GM19240 (cell line): ENCODE measurements around the gene NPHP1.
"Not testable (repeated sequence)": the region's sequence is repeated elsewhere in the genome, so short reads cannot be mapped to it uniquely, and the experiment has no call there.

Experiments
- DNase-seq: peaks from one replicate; pipeline ENCODE4 v3.0.0; 2011; ENCODE audit warnings: low spot score; ENCODE audit not compliant: insufficient read length

The NPHP1 gene

DNA sequence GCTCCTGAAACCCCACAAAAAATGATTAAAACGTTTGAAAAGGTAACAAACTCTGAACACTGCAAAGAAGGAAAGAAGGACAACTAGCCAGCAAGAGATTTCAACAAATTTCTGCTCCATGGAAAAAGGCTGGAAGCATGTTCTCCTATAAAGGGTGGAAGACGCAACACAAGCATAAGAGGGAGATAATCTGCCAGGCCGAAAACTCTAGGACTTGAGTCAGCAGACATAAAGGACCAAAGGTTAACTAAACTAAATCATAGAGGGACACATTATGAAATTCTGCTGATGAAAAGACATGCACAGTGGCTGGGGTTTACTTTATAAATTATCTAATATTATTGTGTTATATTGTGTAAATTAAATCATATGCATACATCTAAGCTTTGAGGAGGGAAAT is 6.8 kb downstream of the NPHP1 start:
- no peak for DNase-seq

- no peak for DNase-seq
Observed at GRCh38 chr2:110197452-110197851, 7.4 kb downstream of the NPHP1 start.

- DNase-seq, result not testable (repeated sequence)
Observed at GRCh38 chr2:110190169-110190568, 14.6 kb downstream of the NPHP1 start.

DNA sequence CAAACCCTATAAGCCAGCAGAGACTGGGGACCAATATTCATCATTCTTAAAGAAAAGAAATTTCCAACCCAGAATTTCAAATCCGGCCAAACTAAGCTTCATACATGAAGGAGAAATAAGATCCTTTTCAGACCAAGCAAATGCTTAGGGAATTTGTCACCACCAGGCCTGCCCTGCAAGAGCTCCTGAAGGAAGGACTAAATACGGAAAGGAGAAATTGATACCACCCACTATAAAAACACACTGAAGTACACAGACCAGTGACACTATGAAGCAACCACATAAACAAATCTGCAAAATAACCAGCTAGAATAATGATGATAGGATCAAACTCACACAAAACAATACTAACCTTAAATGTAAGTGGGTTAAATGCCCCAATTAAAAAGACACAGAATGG is 22.4 kb downstream of the NPHP1 start:
- no peak for DNase-seq

- DNase-seq, result no peak
Observed at GRCh38 chr2:110180036-110180435, 24.8 kb downstream of the NPHP1 start.

- no peak for DNase-seq
Observed at GRCh38 chr2:110173523-110173922, 31.3 kb downstream of the NPHP1 start.

- DNase-seq, result no peak
Observed at GRCh38 chr2:110172506-110172905, 32.3 kb downstream of the NPHP1 start.

GRCh38 chr2:110170102-110170501 is 34.7 kb downstream of the NPHP1 start:
- DNase-seq, result no peak

DNA sequence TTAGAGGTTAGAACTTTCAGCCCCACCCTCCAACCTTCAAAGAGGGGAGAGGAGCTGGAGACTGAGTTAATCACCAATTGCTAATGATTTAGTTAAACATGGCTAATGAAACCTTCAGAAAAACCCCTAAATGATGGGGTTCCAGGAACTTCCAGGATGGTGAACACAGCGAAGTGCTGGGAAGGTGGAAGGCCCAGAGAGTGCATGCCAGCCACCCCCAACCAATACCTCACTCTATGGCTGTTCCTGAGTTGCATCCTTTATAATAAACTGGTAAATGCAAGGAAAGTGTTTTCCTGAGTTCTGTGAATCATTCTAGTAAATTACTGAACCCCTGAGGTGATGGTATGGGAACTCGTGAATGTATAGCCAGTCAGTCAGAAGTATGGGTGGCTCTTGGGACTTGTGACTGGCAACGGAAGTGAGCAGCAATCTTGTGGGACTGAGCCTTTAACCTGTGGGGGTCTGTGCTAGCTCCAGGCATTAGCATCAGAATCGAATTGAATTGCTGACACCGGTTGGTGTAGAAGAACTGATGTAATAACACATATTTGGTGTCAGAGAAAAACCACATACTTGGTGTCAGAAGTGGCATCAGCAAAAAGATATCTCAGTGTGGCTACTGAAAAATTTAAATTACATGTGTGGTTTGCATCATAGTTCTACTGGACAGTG is 37.4 kb downstream of the NPHP1 start:
- DNase-seq, result no peak

DNA sequence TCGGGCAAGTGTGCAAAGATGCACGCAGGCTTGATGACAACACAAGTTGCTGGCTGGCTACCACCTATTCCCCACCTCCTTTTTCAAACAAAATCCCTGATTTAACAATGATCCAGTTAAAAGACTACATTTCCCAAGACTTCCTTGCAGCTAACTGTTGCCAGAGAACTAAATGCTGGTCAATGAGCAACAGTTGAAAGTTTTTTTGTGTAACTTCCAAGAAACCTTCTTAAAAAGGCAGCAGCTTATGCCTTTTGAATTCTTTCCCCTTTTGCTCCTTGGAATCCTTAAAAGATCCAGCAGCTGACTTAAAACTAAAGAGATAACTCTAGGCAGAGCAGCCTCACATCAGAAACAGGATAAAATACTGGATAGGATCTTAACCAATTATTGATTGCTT is 38.5 kb downstream of the NPHP1 start:
- DNase-seq, result no peak

DNA sequence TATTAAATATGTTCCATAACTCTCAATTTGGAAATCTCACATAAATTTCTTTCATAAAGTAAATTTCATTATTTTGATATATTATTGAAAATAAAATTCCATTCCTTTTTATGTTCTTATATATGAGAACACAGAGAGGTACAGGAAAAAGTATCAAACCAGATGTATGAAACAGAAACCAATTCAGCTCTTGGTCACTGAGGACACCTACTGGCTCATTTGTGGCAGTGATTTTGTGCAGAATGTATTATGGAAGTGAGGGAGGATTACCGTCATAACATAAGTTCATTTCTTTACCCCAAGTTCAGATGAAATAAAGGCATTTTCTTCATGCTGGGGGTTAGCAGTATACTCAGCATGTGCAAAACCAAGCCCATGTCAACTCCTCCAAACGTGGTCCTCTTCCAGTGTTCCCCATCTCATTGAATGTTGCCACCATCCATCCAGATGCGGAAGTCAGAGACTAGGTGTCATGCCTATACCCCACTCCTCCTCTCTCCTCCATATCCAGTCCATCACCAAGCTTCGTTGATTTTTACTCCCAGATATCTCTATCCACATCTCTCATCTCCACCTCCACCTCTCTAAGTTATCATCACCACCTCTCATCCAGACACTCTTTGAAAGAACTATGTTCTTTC is 47.5 kb downstream of the NPHP1 start:
- DNase-seq, result no peak

DNA sequence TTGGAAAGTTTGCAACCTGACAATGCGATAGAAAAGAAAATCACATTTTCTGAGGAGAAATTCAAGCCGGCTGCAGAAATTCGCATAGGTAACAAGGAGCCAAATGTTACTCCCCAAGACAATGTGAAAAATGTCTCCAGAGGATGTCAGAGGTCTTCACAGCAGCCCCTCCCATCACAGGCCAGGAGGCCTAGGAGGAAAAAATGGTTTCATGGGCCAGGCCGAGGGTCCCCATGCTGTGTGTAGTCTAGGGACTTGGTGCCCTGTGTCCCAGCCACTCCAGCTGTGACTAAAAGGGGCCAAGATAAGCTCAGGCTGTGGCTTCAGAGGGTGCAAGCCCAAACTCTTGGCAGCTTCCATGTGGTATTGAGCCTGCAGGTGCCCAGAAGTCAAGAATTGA is 50.0 kb downstream of the NPHP1 start:
- not testable (repeated sequence) for DNase-seq

- DNase-seq, result not testable (repeated sequence)
Observed at GRCh38 chr2:110154188-110154587, 50.6 kb downstream of the NPHP1 start.

GRCh38 chr2:110153416-110153815 is 51.4 kb downstream of the NPHP1 start:
- no peak for DNase-seq

- DNase-seq, result no peak
Observed at GRCh38 chr2:110152943-110153342, 51.9 kb downstream of the NPHP1 start.

- DNase-seq, result no peak
Observed at GRCh38 chr2:110149330-110150220, 55.2 kb downstream of the NPHP1 start.

- no peak for DNase-seq
Observed at GRCh38 chr2:110146945-110147332, 57.9 kb downstream of the NPHP1 start.

DNA sequence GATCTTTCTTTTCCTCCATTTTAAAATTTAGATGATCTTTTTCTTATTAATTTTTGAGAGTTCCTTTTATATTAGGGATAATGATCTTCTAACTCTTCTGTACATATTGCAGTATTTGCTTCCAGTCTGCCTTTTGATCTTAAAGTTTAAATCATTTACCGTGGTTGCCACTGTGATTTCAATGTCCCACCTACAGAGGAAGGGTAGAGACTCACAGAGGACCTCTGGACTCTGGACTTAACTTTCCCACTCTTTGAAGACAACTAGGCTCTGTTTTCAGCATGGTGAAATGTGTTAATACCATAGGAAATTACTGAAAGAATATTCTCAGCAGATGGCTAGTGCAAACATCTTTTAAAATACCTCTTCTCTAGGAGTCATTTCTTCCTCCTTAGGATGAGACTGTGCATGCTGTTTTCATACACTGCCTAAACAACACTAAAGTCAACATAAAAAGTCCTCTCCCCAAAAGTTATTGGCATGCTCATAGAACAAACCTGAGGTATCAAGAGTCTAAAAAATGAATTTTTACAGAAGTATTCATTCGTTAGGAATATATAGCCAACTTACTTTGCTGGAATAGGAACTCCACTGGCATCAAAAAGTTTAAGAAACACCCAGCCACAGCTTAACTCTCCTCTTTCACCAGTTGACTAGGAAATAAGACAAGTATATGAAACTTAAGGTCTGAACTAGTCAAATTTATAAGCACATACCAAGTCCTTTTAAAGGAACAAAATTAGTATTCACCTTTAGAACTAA is 58.4 kb downstream of the NPHP1 start:
- DNase-seq, result no peak

GRCh38 chr2:110143982-110144381 is 60.8 kb downstream of the NPHP1 start:
- no peak for DNase-seq

GRCh38 chr2:110140401-110140800 is 64.4 kb downstream of the NPHP1 start:
- no peak for DNase-seq

DNA sequence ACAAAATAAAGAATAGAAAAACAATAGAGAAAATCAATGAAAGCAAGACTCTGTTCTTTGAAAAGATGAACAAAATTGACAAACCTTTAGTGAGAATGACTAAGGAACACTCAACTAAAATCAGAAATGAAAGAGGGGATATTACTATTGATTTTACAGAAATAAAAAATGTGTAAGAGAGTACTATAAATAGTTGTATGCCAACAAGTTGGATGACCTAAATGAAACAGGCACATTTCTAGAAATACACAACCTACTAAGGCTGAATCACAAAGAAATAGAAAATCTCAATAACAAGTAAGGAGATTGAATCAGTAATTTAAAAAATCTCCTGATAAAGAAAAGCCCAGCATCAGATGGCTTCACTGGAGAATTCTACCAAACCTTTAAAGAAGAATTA is 70.8 kb downstream of the NPHP1 start:
- DNase-seq, result no peak

- DNase-seq, result no peak
Observed at GRCh38 chr2:110131166-110131565, 73.6 kb downstream of the NPHP1 start.
